NCI-H2227 (cell line): ENCODE results near the gene SAT2.
"Not testable (repeated sequence)": the region's sequence is repeated elsewhere in the genome, so short reads cannot be mapped to it uniquely, and the experiment has no call there.

Experiments
- DNase-seq: peaks from one replicate; lab custom pipeline; 2025; ENCODE audit not compliant: unreplicated experiment; lab: John Stamatoyannopoulos, UW

Gene SAT2

DNA sequence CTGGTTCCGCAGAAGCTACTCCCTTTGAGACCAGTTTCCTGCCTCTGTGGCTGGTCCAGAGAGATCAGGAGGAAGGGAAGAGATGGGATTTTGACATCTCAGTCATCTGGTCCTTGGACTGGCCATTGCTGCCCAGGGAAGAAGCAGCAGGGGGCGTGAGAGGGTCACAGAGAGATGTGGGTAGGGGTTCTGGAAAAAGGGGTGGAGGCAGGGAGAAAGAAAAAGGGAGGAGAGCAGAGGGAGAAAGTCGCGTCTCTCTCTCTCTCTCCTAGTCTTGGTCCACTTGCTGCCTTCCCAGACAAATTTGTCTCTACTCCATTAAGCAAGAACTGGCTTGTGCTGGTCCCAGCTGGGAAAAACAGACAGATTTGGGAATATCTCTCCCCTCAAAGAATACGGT is 6.8 kb upstream of the SAT2 start:
- DNase-seq: peak; percentile 39

DNA sequence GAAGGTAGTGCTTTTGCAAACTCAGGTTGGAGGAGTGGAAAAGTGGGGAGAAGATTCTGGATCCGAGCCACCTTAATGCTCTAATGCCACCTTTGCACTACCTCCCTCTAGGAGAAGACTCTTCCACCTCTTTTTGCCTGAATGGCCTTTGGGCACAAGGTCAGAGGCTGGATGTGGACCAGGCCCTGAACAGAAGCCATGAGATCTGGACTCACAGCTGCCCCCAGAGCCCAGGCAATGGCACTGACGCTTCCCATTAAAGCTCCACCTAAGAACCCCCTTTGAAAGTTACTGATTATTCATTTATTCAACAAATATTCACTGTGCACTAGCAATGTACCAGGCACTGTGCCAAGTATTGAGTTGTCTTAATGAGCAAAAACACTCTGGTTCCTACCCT is 5.5 kb upstream of the SAT2 start:
- DNase-seq: no peak

DNA sequence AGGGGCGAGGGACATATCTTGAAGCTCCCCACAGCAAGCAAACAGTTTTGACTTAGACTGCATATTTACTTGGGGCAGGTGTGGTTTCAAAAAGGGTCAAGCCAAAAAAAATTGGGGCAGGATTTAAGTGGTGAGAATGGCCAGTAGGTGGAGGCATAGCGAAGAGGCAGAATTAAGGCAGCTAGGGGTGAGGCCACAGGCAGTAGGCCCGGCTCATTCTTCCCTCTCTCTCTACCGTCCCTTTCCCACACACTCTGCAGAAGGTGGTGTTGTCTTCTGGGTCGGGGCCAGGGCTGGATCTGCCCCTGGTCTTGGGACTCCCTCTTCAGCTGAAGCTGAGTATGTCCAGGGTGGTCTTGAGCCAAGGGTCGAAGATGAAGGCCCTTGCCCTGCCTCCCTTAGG is 4.9 kb upstream of the SAT2 start:
- no peak for DNase-seq

DNA sequence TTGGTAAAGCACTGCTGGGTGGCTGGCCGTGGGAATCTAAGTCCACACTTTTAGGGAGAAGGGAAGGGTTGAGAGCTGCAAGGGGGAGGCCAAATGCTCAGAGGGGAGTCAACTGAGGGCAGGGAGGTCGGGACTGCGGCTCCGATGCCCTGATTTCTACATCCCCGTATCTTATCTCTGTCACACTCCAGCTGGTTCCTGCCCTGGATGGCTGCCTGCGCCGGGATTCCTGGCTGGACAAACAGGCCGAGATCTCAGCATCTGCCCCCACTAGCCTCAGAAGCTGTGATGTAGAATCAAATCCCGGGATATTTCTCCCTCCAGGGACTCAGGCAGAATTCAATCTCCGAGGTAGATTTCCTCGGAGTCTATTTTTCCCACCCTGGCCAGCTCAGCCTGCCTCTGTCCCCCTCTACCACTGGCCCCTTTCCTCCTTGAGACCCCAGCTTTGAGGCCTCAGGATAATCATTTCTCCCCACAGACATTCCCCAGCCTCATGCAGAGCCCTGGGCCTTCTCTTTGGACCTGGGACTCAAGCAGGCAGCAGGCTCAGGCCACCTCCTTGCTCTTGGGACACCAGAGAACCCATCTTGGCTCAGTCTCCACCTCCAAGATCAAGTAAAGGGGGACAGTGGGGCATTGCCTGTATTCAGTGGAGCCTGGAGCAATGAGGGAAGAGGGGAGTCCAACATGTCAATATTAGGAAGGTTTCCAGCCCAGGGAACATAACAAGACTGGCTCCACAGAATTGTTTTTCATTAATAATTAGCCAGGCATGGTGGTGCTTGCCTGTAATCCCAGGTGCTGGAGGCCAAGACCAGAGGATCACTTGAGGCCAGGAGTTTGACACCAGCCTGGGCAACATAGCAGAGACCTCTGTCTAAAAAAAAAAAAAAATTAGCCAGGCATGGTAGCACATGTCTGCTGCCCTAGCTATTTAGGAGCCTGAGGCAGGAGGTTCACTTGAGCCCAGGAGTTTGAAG is 4.1 kb upstream of the SAT2 start:
- no peak for DNase-seq

DNA sequence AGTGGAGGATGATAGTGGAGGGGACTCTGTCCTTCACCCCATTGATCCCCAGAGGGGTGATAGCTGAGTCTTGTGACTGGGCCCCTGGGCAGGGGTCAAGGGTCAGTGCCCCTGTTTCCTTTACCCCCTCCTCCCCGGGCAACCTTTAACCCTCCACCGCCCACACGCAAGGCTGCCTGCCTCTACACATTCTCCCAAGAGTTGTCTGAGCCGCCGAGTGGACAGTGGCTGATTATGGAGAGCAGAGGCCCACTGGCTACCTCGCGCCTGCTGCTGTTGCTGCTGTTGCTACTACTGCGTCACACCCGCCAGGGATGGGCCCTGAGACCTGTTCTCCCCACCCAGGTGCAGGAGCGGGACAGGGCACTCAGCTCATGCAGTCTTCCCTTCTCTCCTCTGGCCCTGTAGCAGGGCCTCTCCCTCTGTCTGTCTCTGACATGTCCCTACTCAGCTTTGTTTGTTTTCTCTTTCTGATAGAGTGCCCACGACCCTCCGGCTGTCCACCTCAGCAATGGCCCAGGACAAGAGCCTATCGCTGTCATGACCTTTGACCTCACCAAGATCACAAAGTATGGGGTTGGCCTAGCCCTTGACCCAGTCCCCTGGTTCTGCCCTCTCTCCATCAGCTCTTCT is 2.4 kb upstream of the SAT2 start, which contains the start of gene SHBG:
Gene SHBG (plus strand): TSS at position 197 of the 633 bp plus-strand sequence. CDS start 38 bp downstream, at position 235.
- DNase-seq: no peak

DNA sequence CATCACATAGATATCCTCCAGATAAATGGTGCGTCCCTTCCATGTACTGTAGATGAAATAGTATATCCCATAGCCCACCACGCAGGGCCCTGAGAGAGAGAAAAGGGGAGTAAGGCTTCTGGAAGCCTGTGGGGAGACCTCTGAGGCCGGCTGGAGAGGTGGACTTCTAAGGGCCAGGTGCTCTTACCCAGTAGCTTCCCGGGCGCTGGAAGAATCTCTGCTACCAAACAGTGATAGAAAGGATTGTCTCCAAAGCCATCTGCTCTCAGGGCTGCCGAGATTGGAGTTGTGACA is 718 bp downstream of the SAT2 start:
- no peak for DNase-seq

DNA sequence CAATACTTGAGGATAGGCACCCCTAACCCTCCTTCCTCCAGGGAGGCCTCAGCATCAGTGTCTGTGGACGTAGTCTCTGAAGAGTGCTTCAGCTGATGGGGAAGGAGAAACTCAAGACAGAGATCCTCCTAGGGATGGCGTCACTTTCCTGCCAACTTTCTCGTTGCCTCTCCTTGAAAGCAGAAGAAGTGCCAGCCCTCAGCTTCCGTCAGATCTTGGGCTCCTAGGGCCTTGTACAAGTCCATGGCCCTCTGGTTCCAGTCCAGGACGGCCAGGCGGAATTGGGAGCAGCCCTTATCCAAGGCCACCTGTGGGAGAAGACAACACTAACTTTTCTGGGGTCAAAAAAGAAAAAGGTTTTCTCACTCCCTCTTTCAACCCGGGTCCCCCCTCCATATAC is 1.3 kb downstream of the SAT2 start:
- no peak for DNase-seq

DNA sequence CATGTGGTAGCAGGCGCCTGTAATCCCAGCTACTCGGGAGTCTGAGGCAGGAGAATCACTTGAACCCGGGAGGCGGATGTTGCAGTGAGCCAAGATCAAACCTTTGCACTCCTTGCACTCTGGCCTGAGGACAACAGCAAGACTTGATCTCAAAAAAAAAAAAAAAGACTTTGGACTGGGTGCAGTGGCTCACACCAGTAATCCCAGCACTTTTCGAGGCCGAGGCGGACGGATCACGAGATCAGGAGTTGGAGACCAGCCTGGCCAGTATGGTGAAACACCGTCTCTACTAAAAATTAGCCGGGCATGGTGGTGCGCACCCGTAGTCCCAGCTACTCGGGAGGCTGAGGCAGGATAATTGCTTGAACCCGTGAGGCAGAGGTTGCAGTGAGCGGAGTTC is 1.9 kb downstream of the SAT2 start:
- DNase-seq: not testable (repeated sequence)

DNA sequence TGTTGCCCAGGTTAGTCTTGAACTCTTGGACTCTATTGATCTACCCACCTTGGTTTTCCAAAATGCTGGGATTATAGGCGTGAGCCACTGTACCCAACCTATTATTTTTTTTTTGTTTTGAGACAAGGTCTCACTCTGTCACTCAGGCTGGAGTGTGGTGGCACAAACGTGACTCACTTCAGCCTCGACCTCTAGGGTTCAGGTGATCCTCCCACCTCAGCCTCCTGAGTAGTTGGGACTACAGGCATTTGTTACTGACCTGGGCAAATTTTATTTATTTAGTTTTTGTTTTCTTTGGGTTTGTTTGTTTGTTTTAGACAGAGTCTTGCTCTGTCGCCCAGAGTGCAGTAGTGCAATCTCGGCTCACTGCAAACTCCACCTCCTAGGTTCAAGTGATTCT is 4.0 kb downstream of the SAT2 start:
- no peak for DNase-seq

DNA sequence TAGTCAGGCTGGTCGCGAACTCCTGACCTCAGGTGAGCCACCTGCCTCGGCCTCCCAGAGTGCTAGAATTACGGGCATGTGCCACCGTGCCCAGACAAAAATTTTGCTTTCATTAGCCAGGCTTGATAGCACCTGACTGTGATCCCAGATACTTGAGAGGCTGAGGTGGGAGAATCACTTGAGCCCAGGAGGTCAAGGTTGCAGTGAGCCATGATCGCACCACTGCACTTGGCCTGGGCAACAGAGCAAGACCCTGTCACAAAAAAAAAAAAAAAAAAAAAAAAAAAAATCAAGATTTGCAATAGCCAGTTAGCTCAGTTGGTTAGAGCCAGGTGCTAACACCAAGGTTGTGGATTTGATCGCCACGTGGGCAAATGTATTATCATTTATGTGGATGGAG is 6.8 kb downstream of the SAT2 start:
- DNase-seq: no peak

DNA sequence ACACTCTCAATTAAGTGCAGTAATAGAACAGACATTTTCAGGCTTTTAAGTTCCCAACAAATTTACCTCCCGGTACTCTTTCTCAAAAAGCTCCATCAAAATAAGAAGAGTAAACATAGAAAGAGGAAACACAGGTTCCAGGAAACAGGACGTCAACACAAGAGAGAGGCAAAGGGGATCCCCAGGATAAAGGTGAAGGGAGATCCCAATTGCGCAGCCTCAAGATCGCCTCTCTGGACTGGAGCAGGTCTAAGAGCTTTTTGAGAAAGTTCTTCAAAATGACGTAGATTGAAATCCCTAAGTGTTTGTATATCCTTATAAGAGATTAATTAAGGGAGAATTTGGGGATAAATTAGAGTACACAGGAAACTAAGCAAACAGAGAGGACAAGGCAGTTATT is 9.0 kb downstream of the SAT2 start:
- DNase-seq: no peak

DNA sequence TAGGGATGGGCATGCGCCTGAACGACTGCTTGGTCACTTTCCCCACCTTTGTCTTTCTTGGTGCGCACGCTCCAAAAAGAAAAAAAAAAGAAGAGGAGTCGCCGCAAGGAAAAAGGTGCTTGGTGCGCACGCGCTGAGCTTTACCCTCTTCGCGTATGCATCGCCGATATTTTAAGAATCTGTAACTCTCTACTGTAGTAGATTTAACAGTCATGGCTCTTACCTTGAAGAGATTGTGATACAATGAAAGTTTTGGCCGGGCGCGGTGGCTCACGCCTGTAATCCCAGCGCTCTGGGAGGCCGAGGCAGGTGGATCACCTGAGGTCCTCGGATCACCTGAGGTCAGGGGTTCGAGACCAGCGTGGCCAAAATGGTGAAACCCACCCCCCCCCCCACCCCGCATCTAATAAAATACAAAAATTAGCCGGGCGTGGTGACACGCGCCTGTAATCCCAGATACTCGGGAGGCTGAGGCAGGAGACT is 12.3 kb downstream of the SAT2 start:
- no peak for DNase-seq

DNA sequence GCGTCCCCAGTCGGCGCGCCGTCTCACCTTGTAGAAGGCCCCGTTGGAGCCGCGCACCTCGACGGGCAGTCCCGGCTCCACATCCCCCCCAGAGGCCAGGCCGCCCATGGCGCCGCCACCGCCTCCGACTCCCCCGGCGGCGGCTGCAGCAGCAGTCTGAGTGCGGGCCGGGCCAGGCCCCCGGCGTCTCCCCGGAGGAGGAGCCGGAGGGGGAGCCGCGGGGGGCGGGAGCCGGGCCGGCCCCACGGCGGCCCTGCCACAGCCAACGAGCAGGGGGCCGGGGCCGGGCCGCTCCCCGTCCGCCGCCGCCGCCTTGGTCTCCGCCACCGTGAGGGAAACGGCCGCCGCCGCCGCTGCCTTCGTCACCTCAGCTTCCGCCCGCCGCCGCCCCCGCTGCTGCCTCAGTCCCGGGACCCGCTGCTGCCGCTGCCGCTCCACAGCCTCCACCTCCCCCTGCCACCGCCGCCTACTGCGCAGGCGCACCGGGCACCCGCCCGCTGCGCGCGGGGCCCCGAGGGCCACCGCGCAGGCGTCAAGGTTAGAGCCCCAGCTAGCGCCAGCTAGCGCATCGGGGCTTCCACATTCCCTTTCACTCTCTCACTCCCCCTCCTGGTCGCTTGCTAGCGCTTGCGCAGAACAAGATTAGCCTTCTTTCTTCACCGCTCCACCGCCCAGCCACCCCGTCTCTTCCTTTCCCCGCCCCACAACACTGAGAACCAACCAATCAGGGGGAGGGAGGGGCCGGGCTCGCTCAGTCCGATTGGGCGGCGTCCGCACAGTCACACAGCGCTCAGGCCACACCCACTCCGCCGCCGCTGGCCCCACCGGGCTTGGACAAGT is 13.0 kb downstream of the SAT2 start, which contains the start of gene FXR2:
Gene FXR2 (minus strand): TSS at position 473 of the 840 bp plus-strand sequence. CDS start 365 bp downstream, at position 108.
- DNase-seq: peak; percentile 98

DNA sequence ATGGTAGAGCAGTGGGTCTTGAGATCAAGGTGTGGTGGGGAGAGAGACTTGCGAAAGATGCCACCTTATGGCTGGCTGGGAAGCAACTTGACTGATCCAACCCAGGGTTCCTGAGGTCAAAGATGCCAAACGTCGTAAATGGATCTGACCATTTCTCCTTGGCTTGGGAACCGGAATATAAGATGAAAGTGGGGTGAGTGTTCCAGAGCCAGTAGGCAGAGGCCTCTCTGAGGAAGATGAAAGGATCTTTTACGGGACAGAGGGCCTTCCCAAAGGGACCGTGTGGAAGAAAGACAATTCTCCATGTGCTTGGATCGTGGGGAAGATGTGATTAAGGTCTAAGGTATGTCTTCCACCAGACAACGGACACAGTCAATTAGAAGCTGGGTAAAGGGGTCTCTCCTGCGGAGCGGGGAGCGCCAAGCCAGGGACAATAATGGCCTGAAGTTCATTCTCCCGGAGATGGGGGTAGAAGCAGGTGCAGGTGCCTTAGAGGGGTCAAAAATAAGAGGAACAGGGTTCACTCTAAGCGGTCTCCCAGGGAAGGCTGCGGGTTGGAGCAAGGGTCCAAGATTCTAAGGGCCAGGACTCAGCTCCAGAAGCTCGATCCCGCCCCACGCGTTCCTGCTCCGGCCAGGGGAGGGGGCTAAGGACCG is 13.7 kb downstream of the SAT2 start:
- no peak for DNase-seq

DNA sequence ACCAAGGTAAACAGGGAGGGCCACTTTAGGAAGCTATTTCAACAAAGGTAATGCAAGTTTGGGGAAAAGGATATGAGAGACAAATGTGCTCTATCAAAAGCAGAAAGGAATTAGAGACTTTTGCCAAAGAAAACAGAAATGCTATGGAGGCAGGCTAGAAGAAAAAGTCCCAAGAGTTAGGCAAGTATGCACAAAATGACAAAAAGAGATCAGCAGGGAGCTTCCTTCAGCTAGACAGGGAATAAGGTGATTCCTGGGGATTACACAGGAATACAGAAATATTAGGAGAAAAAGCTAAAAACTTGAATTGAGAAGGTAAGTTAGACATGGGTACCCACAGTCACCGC is 15.4 kb downstream of the SAT2 start:
- DNase-seq: no peak

DNA sequence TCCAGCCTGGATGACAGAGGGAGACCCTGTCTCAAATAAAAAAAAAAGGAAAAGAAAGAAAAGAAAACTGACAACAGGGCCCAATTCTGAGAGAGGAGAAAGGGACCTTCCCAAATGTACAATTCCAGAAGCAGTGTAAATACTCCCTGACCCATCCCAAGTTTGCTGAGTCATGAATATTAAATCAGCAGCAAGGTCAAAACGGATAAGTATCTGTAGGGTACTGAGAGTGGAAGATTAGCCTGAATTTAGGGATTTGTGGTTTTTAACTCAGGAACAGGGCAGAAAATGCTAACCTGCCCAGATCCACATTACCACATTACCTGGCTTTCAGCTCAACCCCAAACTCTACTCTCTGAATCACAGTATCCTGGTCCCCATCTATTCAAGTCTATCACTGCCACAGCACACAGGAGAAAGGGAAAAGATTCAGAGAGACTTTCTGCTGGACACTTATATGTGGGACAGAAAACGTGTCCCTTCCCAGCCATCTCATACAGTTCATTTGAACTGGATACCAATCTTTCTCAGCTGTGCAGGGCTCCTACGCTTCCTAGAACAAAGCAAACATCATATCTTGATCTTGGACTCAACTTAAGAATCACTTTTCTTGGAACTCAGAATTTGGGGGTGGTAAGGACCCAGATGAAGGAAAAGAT is 15.9 kb downstream of the SAT2 start:
- no peak for DNase-seq

DNA sequence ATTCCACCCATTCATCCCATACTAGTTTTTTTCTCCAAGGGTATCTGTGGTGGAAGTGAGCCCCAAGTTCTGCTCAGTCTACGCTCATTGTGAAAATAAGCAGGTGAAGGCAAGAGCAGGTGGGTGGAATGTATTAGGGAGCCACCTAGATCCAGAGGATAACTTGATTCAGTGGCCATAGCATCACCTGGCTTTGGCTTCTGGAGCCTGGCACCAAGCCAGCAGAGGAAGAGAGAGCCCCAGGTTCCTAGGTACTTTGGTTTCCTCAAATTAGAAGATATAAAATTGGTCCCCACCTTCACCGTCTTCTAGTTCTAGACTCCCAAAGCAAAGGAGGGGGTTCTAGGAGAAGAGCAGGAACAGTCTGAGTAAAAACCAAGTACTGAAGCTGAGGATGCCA is 17.0 kb downstream of the SAT2 start:
- DNase-seq: no peak

DNA sequence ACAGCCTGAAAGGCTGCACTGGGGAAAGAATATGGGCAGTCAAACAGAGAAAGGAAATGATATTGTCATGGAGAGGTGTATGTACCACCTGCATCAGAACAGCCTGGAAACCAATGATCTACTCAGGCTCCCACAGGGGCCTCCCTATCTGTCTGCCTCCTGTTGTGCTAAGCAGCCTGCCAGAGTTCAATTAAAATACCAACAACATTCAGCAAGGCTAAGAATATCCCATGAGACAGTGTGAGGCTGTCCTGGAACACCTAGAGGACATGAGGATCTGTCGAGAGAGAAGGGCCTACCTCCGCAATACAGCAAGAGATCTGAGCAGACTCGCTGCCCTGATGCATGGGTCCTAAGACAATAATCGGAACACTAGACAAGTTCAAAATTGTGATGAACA is 21.3 kb downstream of the SAT2 start:
- DNase-seq: no peak

DNA sequence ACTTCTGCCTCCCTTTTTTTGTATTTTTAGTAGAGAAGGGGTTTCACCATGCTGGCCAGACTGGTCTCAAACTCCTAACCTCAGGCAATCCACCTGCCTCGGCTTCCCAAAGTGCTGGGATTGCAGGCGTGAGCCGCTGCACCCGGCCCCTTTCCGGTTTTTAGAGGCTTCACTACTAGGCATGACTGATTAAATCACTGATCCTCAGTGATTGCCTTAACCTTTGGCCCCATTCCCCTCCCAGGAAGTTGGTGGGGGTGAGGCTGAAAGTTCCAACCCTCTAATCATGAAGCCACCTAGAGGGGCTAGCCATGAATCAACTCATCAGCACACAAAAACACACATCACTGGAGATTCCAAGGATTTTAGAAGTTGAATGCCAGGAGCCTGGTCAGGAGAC is 30.1 kb downstream of the SAT2 start:
- not testable (repeated sequence) for DNase-seq

DNA sequence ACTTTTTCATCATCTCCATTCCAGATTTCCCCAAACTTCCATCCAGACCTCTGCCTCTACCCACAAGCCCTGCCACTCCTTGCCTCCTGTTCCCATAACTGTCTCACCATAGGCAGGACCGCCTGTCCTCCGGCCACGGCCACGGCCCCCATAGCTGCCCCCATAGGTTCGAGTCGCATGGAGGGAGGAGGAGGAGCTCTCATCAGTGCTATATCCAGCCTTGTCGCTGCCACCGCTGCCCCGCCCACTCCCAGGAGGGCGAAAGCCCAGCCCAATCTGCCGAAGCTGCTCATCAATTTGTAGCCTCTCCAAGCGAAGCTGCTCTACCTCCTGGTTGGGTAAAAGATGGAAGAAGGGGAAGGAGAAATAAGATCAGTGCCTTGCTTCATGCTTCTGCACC is 34.3 kb downstream of the SAT2 start:
- no peak for DNase-seq
